Thyroid gland (tissue), 4 donors: ENCODE measurements around the gene CENPK.

ENCODE experiments used
- POLR2A ChIP-seq, 2 donors: fragments of 450-650 bp; IDR thresholded peaks; one replicate each; pipeline ENCODE4 v1.6.1; 2017; ENCODE audit warnings: antibody characterized with exemption in 2 of 2, mild to moderate bottlenecking in 2 of 2, moderate library complexity in 1 of 2
- TF ChIP-seq, protein P1 (sequence below), 6 experiments: fragments of 200-600 bp in 3 of 6; fragments of 450-650 bp in 3 of 6; sonication (generic) in 3 of 6; IDR thresholded peaks; one replicate each; pipeline ENCODE4 v1.5.1; 2016 to 2019; ENCODE audit warnings: antibody characterized with exemption in 6 of 6, mild to moderate bottlenecking in 2 of 6, inconsistent platforms in 1 of 6, moderate library complexity in 1 of 6

DNA sequence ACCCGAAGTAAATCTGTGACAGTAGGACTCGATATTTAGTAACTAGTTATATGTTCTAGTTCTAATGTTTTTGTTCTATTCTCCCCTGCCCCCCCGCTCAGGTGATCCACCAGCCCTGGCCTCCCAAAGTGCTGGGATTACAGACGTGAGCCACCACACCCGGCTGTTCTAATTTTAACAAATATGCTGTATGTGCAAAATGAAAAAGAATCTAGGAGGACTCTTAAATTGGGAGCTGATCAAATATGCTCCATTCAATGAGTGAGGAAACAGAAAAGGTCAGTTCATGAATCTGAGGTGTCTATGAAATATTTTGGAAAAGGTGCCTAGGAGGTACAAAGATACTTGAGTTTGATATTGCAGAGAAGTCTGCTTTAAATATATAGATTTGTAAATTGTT, 16.8 kb downstream of the CENPK start:
- TF ChIP-seq, protein P1, sequence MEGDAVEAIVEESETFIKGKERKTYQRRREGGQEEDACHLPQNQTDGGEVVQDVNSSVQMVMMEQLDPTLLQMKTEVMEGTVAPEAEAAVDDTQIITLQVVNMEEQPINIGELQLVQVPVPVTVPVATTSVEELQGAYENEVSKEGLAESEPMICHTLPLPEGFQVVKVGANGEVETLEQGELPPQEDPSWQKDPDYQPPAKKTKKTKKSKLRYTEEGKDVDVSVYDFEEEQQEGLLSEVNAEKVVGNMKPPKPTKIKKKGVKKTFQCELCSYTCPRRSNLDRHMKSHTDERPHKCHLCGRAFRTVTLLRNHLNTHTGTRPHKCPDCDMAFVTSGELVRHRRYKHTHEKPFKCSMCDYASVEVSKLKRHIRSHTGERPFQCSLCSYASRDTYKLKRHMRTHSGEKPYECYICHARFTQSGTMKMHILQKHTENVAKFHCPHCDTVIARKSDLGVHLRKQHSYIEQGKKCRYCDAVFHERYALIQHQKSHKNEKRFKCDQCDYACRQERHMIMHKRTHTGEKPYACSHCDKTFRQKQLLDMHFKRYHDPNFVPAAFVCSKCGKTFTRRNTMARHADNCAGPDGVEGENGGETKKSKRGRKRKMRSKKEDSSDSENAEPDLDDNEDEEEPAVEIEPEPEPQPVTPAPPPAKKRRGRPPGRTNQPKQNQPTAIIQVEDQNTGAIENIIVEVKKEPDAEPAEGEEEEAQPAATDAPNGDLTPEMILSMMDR (IDR thresholded peaks at IDR 0.05): no peak
- no peak for TF ChIP-seq POLR2A (IDR thresholded peaks at IDR 0.05)
